ENCODE results near the gene BMP6.

Gene BMP6

DNA sequence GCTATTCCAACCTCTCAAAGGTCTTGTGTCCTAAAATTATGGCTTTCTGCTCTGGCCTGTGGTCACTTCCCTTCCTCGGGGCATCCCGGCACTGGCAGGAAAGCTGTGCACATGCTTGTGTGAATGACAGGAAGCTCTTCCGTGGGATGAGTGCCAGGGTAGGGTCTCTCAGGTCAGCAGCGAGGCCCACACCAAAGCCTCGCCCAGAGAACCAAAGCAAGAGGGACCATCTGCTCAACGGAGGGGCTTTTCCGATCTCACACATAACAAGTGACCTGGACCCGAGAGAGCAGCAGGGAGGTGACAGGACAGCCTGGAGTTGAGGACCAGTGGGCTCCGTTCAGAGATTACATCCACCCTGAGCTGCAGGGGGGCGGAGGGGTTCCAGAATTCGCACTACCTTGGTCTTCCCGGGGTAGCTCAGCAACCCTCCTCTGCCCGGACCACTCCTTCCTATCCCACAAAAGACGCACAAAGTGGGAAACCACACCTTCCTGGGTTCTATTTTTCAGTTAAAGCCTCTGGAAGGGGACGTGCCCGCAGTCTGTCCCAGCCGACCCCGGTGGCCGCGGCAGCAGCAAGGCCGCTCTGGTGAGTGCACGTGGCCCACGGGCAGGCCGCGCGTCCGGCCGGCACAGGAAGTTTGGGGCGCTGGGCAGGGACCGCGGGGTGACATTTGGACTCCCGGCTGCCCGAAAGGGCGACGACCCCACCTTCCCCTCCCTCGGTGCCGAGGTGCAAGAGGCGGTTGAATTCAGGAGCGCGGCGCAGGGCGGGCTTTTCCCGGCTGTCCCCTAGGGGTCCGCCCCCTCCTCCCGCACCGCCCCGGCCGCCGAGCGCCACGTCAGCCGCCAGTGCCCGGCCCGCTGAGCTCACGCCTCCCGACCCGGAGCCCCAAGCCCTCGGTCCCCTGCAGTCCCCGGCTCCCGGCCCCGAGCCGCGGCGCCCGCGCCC lies 183.7 kb downstream of the BMP6 start:
- Histone ChIP-seq H3K36me3 (ENCODE audit: control insufficient read depth, insufficient read depth, low read length) (peaks cover 2% of the 10 kb centered on the region), H3K27me3 (ENCODE audit: control insufficient read depth, insufficient read depth, low read length) (no peaks in the 10 kb centered on the region), H3K9me3 (ENCODE audit: control insufficient read depth, insufficient read depth, low read length) (no peaks in the 10 kb centered on the region), H3K4me1 (ENCODE audit: control insufficient read depth, insufficient read depth, low read length) (no peaks in the 10 kb centered on the region), H3K4me3 (ENCODE audit: low read length) (peak overlapping the region; percentile 88), H3K27ac (ENCODE audit: low read length) (no peak overlapping the region)
- no peak for DNase-seq (ENCODE audit: low read depth, low spot score)
- WGBS (ENCODE audit: insufficient coverage, insufficient read length) = no CpG with 5 or more reads among the region's 66 CpGs

DNA sequence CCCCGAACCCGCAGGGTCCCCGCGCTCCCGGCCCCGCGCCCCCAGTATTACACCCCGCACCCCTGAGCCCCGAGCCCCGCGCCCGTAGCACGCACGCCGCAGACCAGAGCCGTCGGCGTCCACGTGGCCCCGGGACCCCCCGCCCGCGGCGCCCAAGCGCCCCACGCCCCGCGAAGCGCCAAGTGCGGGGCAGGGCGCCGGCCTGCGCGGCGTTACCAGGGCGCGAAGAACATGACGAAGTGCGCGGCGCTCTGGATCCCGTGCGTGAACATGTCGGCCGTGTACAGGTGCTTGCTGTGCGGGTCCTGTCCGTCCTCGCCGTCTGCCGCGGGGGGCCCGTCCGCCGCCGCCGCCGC lies 184.4 kb downstream of the BMP6 start:
- Histone ChIP-seq H3K9me3 (ENCODE audit: control insufficient read depth, insufficient read depth, low read length) (no peaks in the 10 kb centered on the region), H3K27ac (ENCODE audit: low read length) (no peak overlapping the region), H3K36me3 (ENCODE audit: control insufficient read depth, insufficient read depth, low read length) (no peaks in the 10 kb centered on the region; the same call in 1 of the 2 replicates), H3K27me3 (ENCODE audit: control insufficient read depth, insufficient read depth, low read length) (no peaks in the 10 kb centered on the region), H3K4me3 (ENCODE audit: low read length) (peak overlapping the region; percentile 88; the same call in 1 of the 2 replicates), H3K4me1 (ENCODE audit: control insufficient read depth, insufficient read depth, low read length) (no peaks in the 10 kb centered on the region)
- DNase-seq (ENCODE audit: low read depth, low spot score) = no peak
- no CpG with 5 or more reads among the region's 57 CpGs for WGBS (ENCODE audit: insufficient coverage, insufficient read length)

DNA sequence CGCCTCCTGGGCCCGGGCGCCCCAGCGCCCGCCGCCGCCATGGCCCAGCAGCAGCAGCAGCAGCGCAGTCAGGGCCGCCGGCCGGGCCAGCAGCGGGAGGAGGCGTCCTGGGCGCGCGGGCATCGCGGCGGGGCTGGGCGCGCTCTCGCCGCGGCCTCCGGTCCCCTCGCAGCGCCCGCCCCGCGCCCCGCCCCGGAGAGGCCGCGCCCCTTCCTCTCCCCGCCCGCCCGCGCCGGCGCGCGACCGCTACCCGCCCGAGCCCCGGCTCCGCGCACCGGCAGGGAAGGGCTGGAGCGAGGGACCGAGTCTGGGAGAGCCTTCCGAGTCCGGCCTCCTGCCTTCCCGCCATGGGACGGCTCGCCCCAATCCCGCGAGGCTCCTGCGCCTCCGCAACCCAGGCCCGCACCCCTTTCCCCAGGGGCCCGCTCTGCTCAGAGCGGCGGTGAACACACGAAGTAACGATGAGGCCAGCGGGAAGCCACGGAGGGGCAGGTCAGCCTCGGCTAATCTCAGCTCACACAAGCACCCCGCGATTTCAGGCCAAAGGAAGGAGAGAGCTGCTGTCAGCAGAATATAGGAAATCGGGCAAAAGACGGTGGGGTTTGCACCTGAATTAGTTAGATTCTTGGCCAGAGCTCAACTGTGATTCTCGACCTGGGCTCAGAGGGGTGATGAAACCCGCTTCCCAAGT lies 184.9 kb downstream of the BMP6 start, which contains the start of gene TXNDC5:
Gene TXNDC5, minus strand, starts transcription at position 135 of the 691 bp plus-strand sequence. Its CDS starts 12 bp downstream, at position 123.
- Histone ChIP-seq H3K27me3 (ENCODE audit: control insufficient read depth, insufficient read depth, low read length) (no peaks in the 10 kb centered on the region), H3K27ac (ENCODE audit: low read length) (no peak within 1 kb of the TSS), H3K4me1 (ENCODE audit: control insufficient read depth, insufficient read depth, low read length) (no peaks in the 10 kb centered on the region), H3K4me3 (ENCODE audit: low read length) (peak within 1 kb of the TSS; percentile 88), H3K9me3 (ENCODE audit: control insufficient read depth, insufficient read depth, low read length) (no peaks in the 10 kb centered on the region), H3K36me3 (ENCODE audit: control insufficient read depth, insufficient read depth, low read length) (no peaks in the 10 kb centered on the region; the same call in 1 of the 2 replicates)
- DNase-seq (ENCODE audit: low read depth, low spot score) = no peak
- no CpG with 5 or more reads among the region's 75 CpGs for WGBS (ENCODE audit: insufficient coverage, insufficient read length)

DNA sequence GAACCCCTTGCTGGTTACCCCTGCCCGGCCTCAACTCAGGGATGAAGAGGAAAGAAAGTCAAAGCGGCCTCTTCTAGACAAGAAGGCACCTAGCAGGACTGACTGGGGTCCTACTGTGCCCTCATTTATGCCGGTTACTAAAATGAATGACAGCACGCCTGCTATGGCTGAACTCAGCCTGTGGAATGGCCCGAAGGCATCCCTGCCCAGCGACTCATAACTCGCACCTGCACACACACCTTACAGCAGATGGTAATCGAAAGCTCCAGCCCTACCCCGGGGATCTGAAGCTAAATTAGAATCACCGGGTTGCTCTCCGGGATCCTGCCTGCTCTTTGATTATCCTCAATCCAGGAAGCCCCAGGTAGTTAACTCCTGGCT lies 185.4 kb downstream of the BMP6 start:
- no peak overlapping the region for H3K27ac ChIP-seq (ENCODE audit: low read length)

DNA sequence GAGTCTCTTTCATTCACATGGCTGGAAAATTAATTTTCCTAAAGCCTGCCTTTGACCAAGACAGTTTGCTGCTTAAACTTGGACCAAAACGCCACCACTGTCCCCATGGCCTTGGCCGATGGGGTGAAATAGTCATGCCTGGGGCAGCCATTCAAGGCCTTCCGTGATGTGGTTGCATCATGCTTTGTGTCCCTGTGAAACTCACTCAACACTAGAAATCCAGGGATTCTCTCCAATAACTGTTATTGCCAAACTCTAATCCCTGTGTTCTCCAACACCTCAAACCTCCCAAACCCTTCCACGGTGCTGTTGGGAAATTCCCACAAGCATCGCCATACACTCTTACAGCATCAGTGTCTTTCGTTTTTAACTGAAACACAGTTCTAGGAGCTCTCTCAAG lies 186.1 kb downstream of the BMP6 start:
- Histone ChIP-seq H3K27me3 (ENCODE audit: control insufficient read depth, insufficient read depth, low read length) (no peaks in the 10 kb centered on the region), H3K9me3 (ENCODE audit: control insufficient read depth, insufficient read depth, low read length) (no peaks in the 10 kb centered on the region), H3K4me1 (ENCODE audit: control insufficient read depth, insufficient read depth, low read length) (no peaks in the 10 kb centered on the region), H3K4me3 (ENCODE audit: low read length) (no peak overlapping the region), H3K36me3 (ENCODE audit: control insufficient read depth, insufficient read depth, low read length) (no peaks in the 10 kb centered on the region; the same call in 1 of the 2 replicates), H3K27ac (ENCODE audit: low read length) (no peak overlapping the region)
- WGBS (ENCODE audit: insufficient coverage, insufficient read length) = no CpG with 5 or more reads among the region's 6 CpGs
- no peak for DNase-seq (ENCODE audit: low read depth, low spot score)

More for the DNA sequence above, 185.4 kb downstream of the BMP6 start:
- Histone ChIP-seq H3K27me3 (ENCODE audit: control insufficient read depth, insufficient read depth, low read length) (no peaks in the 10 kb centered on the region), H3K4me1 (ENCODE audit: control insufficient read depth, insufficient read depth, low read length) (no peaks in the 10 kb centered on the region), H3K36me3 (ENCODE audit: control insufficient read depth, insufficient read depth, low read length) (no peaks in the 10 kb centered on the region; the same call in 1 of the 2 replicates), H3K4me3 (ENCODE audit: low read length) (no peak overlapping the region; the same call in 1 of the 2 replicates), H3K9me3 (ENCODE audit: control insufficient read depth, insufficient read depth, low read length) (no peaks in the 10 kb centered on the region)
- no peak for DNase-seq (ENCODE audit: low read depth, low spot score)
- no CpG with 5 or more reads among the region's 11 CpGs for WGBS (ENCODE audit: insufficient coverage, insufficient read length)

GRCh38 chr6:7912736-7913517 lies 187.0 kb downstream of the BMP6 start:
- H3K4me1 ChIP-seq (ENCODE audit: control insufficient read depth, insufficient read depth, low read length) = no peaks in the 10 kb centered on the region
- H3K4me3 ChIP-seq (ENCODE audit: low read length) = no peak overlapping the region
- H3K27me3 ChIP-seq (ENCODE audit: control insufficient read depth, insufficient read depth, low read length) = no peaks in the 10 kb centered on the region
- DNase-seq (ENCODE audit: low read depth, low spot score) = no peak
- no peak overlapping the region for H3K27ac ChIP-seq (ENCODE audit: low read length)
- H3K9me3 ChIP-seq (ENCODE audit: control insufficient read depth, insufficient read depth, low read length) = no peaks in the 10 kb centered on the region
- WGBS (ENCODE audit: insufficient coverage, insufficient read length) = no CpG with 5 or more reads among the region's 8 CpGs
- H3K36me3 ChIP-seq (ENCODE audit: control insufficient read depth, insufficient read depth, low read length) = no peaks in the 10 kb centered on the region; the same call in 1 of the 2 replicates

DNA sequence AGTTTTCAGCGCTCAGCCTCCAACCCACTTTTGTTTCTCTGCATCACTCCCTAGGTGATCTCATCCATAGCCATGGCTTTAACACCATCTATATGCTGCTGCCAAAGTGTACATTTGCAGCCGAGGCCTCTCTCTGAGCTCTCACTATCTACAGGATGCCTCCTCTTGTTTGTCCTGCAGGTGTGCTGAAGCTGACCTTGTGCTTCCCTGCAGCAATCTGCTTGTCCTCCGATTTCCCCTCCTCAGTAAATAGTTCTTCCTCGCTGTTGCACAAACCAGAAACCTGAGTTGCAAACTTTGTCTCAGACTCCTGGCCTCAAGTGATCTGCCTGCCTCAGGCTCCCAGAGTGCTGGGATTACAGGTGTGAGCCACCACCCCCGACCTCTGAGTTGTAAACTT lies 188.4 kb downstream of the BMP6 start:
- WGBS (ENCODE audit: insufficient coverage, insufficient read length) = no CpG with 5 or more reads among the region's 5 CpGs
- Histone ChIP-seq H3K27me3 (ENCODE audit: control insufficient read depth, insufficient read depth, low read length) (no peaks in the 10 kb centered on the region), H3K9me3 (ENCODE audit: control insufficient read depth, insufficient read depth, low read length) (no peaks in the 10 kb centered on the region), H3K4me3 (ENCODE audit: low read length) (no peak overlapping the region), H3K27ac (ENCODE audit: low read length) (no peak overlapping the region), H3K36me3 (ENCODE audit: control insufficient read depth, insufficient read depth, low read length) (no peaks in the 10 kb centered on the region; the same call in 1 of the 2 replicates), H3K4me1 (ENCODE audit: control insufficient read depth, insufficient read depth, low read length) (no peaks in the 10 kb centered on the region)
- no peak for DNase-seq (ENCODE audit: low read depth, low spot score)

GRCh38 chr6:7914991-7915789 lies 189.3 kb downstream of the BMP6 start:
- H3K27me3 ChIP-seq (ENCODE audit: control insufficient read depth, insufficient read depth, low read length) = no peaks in the 10 kb centered on the region
- no peak for DNase-seq (ENCODE audit: low read depth, low spot score)
- no CpG with 5 or more reads among the region's 11 CpGs for WGBS (ENCODE audit: insufficient coverage, insufficient read length)
- no peaks in the 10 kb centered on the region; the same call in 1 of the 2 replicates for H3K36me3 ChIP-seq (ENCODE audit: control insufficient read depth, insufficient read depth, low read length)
- H3K9me3 ChIP-seq (ENCODE audit: control insufficient read depth, insufficient read depth, low read length) = no peaks in the 10 kb centered on the region
- H3K4me3 ChIP-seq (ENCODE audit: low read length) = no peak overlapping the region
- no peak overlapping the region for H3K27ac ChIP-seq (ENCODE audit: low read length)
- no peaks in the 10 kb centered on the region for H3K4me1 ChIP-seq (ENCODE audit: control insufficient read depth, insufficient read depth, low read length)

- Histone ChIP-seq H3K9me3 (ENCODE audit: control insufficient read depth, insufficient read depth, low read length) (no peaks in the 10 kb centered on the region), H3K27me3 (ENCODE audit: control insufficient read depth, insufficient read depth, low read length) (no peaks in the 10 kb centered on the region), H3K36me3 (ENCODE audit: control insufficient read depth, insufficient read depth, low read length) (no peaks in the 10 kb centered on the region), H3K4me3 (ENCODE audit: low read length) (no peak overlapping the region), H3K27ac (ENCODE audit: low read length) (no peak overlapping the region), H3K4me1 (ENCODE audit: control insufficient read depth, insufficient read depth, low read length) (no peaks in the 10 kb centered on the region)
- WGBS (ENCODE audit: insufficient coverage, insufficient read length) = no CpG with 5 or more reads among the region's 1 CpG
- no peak for DNase-seq (ENCODE audit: low read depth, low spot score)
Observed at GRCh38 chr6:7916959-7917358, 191.1 kb downstream of the BMP6 start.
